D721Med (cell line): ENCODE results near the gene TRMT6.

ENCODE experiments used
- DNase-seq: peaks from one replicate; pipeline ENCODE4 v3.0.0; 2011; ENCODE audit warnings: low spot score; ENCODE audit not compliant: insufficient read length
- FAIRE-seq: peaks from 2 replicates; lab custom pipeline; 2011; peaks lifted over from hg19 to GRCh38; lab: Jason Lieb, UNC
- CTCF ChIP-seq: IDR thresholded peaks from 2 replicates; pipeline ENCODE4 v1.5.1; 2012; ENCODE audit warnings: mild to moderate bottlenecking, control low read depth; ENCODE audit not compliant: insufficient read depth; ENCODE audit errors: missing control alignments

Gene TRMT6

GRCh38 chr20:5910186-5910585 lies 40.1 kb downstream of the TRMT6 start:
- TF ChIP-seq CTCF: no peak
- FAIRE-seq: no peak
- no peak for DNase-seq

GRCh38 chr20:5908981-5909380 lies 41.4 kb downstream of the TRMT6 start:
- TF ChIP-seq CTCF: no peak

GRCh38 chr20:5900908-5901307 lies 49.4 kb downstream of the TRMT6 start:
- FAIRE-seq (no peak), DNase-seq (no peak)
- no peak for TF ChIP-seq CTCF

More at GRCh38 chr20:5908981-5909380, 41.4 kb downstream of the TRMT6 start:
- no peak for DNase-seq
- FAIRE-seq: no peak

GRCh38 chr20:5899444-5899843 lies 50.9 kb downstream of the TRMT6 start:
- no peak for TF ChIP-seq CTCF
- no peak for FAIRE-seq
- no peak for DNase-seq

GRCh38 chr20:5895626-5896025 lies 54.7 kb downstream of the TRMT6 start:
- FAIRE-seq (no peak), DNase-seq (no peak)
- TF ChIP-seq CTCF: no peak

GRCh38 chr20:5893621-5894020 lies 56.7 kb downstream of the TRMT6 start:
- FAIRE-seq (no peak), DNase-seq (no peak)
- TF ChIP-seq CTCF: no peak

GRCh38 chr20:5893052-5893451 lies 57.3 kb downstream of the TRMT6 start:
- TF ChIP-seq CTCF: no peak
- no peak for DNase-seq
- FAIRE-seq: no peak
